ENCODE results near the gene BEST2.
A peak's percentile ranks its signal among the peaks of the same experiment; 100 is the strongest.
"Not testable (repeated sequence)": the region's sequence is repeated elsewhere in the genome, so short reads cannot be mapped to it uniquely, and the experiment has no call there.

BEST2 gene

DNA sequence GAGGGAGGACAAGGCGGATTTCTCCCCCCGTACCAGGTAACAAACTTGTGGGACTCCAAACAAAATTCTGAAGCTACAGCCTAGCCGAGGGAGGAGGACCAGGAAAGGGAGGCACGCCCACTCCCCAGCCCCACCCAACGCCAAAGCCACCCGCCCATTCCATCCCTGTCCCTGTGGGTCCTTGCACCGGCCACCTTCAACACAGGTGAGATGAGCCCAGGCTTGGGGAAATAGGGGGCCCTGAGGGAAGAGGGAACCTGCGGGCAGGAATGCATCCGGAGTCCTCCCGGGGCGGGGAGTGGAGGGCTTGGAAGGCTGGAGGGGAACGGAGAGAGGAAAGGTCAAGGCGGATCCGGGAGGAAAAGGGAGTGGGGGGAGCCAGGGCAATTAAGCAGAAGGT is at the start of gene BEST2:
Gene BEST2 (plus strand): TSS at position 157 of the 400 bp plus-strand sequence. CDS start 802 bp downstream, outside the sequence.
- DNase-seq: no peak

DNA sequence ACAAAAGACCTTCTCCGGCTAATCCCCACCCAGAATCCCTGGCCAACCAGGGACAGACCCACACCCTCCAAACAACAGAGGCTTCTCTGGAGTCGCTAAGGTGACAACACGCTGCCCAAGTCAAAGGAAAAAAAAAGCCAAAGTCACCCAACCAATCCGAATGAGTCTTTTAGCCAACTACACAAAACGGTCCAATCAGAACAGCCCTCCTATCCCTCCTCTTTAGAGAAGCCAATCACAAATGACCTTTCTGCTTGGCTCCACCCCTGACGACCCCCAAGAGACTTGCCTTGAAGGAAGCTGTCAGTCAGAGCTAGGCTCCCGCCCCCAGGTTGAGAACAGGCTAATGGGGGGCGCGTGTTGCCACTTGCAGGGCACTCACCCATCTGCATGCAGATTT is 48.5 kb upstream of the BEST2 start:
- no peak for DNase-seq

- DNase-seq: no peak
Observed at GRCh38 chr19:12705169-12705568, 46.4 kb upstream of the BEST2 start.

DNA sequence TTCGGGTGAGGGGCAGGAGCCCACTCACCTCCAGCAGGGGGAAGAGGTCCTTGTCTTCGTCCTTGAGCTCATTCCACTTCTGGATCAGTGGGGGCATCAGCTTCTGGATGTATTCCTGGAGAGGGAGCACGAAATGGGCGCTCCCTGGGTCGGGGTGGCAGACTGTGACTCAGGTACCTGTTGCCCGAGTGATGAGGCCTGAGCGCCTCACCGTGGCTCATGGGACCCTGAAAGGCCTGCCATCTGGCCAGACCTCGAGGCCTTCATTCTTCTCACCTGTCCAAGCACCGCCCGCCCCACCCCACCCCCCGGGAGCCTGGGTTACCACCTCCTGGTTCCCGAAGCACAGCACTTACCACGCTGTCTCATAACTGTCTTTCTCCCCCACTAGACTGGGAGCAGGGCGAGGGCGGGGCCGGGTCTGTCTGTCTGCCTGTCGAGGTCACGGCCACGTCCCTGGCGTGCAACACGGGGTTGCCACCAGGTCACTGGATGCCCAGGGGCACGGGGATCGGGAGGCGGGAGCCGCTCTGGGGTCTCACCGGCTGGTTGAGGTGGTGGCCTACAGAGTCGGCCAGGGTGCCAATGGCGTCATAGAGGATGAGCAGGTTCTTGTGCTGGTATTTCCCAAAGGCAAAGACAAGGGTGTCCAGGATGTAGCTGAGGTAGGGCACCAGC is 45.8 kb upstream of the BEST2 start:
- no peak for DNase-seq

DNA sequence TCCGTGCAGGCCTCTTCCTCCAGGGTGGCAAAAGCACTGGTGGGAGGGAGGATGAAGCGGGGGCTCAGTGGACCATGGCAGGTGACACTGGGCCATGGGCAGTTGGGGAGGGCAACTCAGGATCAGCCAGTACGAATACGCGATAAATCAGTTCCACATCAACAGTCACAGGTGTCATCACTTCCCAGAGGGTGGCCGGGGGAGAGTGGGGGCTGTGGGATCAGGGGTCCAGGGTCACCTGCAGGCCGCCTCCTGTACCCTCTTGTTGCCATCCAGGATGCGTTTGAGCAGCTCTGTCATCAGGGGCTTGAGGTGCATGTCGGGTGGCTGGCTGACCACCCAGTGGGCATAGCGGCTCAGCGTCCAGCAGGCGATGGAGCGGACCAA is 45.3 kb upstream of the BEST2 start:
- DNase-seq: no peak

GRCh38 chr19:12708641-12709040 is 43.0 kb upstream of the BEST2 start:
- no peak for DNase-seq

GRCh38 chr19:12711187-12711586 is 40.4 kb upstream of the BEST2 start:
- DNase-seq: no peak

DNA sequence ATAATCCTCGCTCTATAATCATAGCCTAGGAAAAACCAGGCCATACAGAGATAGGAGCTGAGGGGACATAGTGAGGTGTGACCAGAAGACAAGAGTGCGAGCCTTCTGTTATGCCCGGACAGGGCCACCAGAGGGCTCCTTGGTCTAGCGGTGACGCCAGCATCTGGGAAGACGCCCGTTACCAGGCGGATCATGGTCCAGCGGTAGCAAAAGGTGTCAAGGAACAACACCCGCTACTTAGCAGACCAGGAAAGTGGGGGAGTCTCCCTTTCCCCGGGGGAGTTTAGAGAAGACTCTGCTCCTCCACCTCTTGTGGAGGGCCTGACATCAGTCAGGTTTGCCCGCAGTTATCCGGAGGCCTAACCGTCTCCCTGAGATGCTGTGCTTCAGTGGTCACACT is 39.5 kb upstream of the BEST2 start:
- not testable (repeated sequence) for DNase-seq

DNA sequence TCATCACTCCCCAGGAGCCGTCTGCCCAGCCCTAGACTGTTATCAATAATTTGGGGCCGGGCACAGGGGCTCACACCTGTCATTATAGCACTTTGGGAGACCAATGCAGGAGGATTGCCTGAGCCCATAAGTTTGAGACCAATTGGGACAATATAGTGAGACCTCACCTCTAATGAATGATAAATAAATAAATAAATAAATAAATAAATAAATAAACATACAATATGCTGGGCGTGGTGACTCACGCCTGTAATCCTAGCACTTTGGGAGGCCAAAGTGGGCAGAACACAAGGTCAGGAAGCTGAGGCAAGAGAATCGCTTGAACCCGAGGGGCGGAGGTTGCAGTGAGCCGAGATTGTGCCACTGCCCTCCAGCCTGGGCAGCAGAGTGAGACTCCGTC is 38.3 kb upstream of the BEST2 start:
- not testable (repeated sequence) for DNase-seq

DNA sequence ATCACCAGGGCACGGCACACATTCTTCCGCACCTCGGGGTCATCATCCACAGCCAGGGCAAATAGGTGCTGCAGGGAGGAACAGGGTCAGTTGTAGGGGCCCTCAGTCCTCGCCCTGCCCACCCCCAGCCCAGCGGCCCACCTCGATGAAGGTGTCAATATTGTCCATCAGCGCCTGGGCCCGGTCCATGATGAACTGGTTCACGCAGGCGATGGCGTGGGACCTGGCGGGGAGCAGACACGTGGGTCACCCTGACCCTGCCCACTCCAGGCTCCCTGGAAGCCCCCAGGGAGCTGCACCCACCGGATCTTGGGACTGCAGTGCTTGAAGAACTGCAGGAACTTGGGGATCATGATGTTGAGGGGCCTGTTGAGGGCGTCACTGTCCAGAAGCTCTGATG is 36.5 kb upstream of the BEST2 start:
- DNase-seq: no peak

- no peak for DNase-seq
Observed at GRCh38 chr19:12715929-12716328, 35.7 kb upstream of the BEST2 start.

DNA sequence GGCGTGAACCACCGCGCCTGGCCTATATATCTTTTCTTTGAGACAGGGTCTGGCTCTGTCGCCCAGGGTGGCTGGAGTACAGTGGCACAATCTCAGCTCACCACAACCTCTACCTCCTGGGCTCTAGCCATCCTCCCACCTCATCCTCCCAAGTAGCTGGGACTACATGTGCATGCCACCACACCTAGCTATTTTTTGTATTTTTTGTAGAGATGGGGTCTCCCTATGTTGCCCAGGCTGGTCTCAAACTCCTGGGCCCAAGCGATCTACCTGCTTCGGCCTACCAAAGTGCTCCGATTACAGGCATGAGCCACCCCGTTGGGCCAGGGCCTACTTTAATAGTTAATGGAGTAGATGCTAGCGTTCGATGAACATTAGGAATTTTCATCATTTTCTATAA is 31.3 kb upstream of the BEST2 start:
- DNase-seq: no peak

- DNase-seq: no peak
Observed at GRCh38 chr19:12720851-12721655, 30.5 kb upstream of the BEST2 start.

DNA sequence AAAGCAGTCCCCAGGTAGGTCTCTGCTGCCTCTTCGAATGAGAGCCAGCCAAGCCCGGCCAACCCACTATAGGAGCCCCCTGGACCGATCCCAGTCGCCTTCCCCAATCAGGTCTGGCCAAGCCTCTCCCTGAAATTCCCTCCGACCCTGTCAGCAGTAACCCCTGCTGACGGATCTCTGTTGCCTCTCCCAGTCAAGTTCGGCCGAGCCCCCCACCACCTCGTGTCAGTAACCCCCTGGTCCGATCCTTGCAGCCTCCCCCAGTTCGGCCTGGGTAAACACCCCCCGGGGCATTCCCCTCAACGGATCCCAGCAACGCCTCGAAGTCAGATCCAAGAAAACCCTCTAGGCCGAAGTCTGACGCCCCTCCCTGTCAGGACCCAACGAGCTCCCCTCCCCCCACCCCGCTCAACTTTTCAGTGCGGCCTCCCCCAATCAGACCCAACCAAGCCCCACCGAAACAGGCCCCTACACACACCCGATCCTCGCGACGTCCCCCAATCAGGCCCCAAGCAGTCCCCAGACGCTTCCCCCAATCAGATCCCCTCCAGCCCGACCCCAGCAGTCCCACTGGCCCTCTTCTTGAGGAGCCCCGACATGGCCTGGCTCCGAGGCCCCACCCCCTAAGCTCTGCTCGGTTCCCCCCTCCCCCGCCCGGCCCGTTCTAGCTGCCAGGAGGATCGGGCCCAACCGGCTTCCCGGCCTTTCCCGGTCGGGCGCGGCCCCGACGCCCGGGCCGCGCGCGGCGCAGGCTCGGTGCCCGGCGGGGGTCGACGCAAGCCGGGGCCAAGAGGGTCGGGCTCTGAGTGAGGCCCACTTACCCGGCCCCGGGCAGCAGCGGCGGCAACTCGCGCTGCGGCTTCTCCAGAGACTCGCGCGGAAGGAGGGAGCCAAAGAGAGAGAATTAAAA is 29.7 kb upstream of the BEST2 start:
- no peak for DNase-seq

DNA sequence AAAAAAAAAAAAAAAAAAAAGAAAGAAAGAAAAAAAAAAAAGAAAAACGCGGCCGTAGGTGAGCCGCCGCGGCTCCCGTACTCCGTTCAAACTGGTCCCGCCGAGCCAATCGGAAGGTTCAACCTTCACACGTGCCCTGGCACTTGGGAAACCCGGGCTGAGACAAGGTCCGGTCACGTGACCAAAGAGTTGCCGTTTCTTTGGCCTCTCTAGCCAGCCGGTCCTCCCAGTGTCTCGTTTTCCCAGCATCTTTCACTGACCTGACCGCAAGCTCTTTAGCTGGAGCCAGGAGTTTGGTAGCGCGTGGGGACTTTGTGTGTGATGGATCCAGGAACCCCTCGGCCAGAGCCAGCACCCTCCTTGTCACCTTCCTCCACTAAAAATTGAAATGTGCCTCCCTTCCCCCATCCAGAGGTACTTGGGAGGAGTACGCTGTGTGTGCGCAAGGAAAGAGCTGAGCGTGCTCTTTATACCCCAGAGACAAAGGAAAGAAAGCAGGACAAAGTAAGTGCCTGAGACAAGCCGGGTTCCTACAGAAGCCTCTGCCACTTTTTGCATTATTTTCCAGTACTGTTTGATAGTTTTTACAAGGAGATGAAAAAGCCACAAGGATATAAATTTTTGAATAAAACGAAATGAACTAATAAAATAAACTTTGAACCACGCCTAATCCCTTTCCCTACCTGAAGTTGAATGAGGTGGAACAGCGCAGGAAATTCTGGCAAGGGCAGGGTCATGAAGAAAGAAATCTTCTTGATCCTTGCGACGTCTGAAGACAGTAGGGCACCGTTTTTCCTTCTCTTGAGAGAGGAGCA is 28.8 kb upstream of the BEST2 start:
- DNase-seq: peak; percentile 40 to 84

GRCh38 chr19:12723381-12723640 is 28.3 kb upstream of the BEST2 start:
- DNase-seq: no peak

DNA sequence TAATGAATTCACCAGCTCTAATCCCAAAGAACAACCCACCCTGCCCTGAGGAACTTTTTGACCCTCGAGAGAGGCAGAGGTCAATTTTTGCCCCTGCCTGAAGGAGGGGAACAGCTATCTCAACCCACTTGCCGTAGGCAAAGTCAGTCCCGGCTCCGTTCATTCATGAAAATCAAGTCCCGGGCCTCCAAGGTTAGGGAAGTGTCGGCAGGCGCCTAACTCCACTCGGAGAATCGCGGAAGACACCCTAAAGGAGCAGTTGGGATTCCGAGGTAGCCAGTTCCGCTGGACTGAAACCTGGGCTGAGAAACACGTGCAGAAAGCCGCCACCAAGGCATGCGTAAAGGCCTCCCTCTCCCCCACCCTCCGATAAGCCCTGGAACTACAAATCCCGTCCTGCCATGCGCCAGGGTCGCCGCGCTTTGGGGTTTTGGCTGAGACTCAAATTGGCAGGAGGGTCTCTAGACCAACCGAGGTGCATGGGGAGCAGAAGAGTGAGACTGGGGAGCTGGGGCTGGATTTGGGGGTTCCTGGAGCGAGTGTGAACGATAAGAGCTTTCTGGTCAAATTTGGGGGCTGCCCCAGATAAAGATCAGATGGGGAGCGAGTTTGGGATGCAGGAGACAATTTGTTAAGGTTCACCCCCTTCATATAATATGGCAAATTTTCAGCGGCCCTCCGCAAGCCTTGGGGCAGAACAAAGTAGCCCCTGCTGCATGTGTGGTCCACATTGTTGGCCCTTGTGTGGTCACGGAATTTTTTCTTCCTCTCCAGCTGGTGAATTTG is 27.8 kb upstream of the BEST2 start, which contains the start of gene TNPO2:
Gene TNPO2 (minus strand): TSS at position 292 of the 786 bp plus-strand sequence. CDS start 2,955 bp downstream, outside the sequence.
- peak in 1 of 2 experiments; percentile 1 for DNase-seq

DNA sequence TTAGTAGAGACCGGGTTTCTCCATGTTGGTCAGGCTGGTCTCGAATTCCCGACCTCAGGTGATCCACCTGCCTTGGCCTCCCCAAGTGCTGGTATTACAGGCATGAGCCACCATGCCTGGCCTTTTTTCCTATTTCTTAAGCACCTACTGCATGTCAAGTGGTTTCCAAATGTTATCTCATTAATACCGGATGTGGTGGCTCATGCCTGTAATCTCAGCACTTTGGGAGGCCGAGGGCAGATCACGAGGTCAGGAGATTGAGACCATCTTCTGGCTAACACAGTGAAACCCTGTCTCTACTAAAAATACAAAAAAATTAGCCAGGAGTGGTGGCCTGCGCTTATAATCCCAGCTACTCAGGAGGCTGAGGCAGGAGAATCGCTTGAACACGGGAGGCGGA is 26.0 kb upstream of the BEST2 start:
- DNase-seq: not testable (repeated sequence)

DNA sequence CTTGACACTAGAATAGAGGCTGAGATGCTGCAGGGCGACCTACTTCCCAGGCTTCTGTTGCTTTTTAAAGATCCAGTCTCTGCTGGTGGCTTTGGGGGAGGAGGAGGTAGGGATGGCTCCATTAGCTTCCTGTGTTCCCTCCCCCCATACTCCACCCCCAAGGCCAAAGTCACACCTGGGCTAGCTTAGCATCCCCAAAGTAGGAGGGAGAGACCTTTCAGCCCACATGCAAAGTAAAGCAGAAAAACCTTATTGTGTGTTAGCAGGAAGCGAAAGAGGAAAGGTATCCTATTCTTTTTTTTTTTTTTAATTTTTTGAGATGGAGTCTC is 24.6 kb upstream of the BEST2 start:
- DNase-seq: no peak

DNA sequence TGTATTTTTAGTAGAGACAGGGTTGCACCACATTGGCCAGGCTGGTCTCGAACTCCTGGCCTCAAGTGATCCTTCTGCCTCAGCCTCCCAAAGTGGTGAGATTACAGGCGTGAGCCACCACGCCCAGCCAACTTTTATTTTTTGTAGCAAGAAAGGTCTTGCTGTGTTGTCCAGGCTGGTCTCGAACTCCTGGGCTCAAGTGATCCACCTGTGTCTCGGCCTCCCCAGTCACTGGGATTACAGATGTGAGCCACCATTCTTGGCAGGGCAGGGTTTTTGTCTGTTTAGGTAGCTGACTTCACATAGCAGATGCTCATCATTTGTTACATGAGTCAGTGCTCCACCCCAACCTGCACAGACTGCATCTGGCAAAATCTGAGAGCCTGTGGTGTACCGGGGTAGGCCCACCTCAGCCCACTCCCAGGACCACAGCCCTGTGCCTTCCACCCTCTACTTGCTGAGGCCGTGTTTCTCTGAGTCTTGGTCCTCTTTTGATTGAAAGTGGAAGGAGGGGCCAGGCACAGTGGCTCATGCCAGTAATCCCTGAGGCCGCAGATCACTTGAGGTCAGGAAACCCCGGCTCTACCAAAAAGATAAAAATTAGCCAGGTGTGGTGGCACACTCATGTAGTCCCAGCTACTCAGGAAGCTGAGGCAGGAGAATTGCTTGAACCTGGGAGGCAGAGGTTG is 23.7 kb upstream of the BEST2 start:
- DNase-seq: no peak

DNA sequence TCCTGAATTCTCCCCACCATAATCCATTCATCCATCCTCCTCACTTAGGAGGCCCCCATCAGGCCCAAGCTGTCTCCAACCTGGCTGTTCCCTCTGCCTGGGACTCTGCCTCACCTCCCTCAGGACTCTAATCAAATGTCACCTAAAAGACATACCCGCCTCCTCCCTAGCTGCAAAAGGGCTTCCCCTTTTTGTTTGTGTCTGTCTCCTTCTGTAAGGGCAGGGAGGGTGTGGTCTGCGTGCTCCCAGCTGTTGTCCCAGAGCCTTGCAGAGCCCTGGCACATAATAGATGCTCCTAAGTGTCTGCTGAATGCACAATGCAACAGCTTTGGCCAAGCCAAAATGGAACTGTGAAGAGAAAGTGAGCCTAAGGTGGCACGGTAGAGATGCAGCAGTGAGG is 21.5 kb upstream of the BEST2 start:
- no peak for DNase-seq
